Fibroblast of lung (primary cell): ENCODE data around the gene FAM50B. TPM values are rescaled to one million over a fixed set of nuclear protein-coding genes. Genes with fewer than 3 reads are reported as not detected.

ENCODE experiments used
- DNase-seq, 2 donors: peaks; one replicate each; pipeline versions ENCODE4 v3.0.0 to v3.0.0-alpha.2; 2010; ENCODE audit warnings: low read depth in 2 of 2
- H2AFZ ChIP-seq: 2 replicates; pipeline ENCODE4 v1.5.1; 2012; ENCODE audit warnings: low read length, control low read depth, inconsistent platforms
- H3K27ac ChIP-seq: 2 replicates; pipeline ENCODE4 v1.5.1; 2011; ENCODE audit warnings: low read length, control low read depth; ENCODE audit not compliant: insufficient read depth
- H3K27me3 ChIP-seq: 2 replicates; pipeline ENCODE4 v1.5.1; 2011; ENCODE audit warnings: mild to moderate bottlenecking, low read length; ENCODE audit not compliant: control insufficient read depth, insufficient read depth
- H3K36me3 ChIP-seq: 2 replicates; pipeline ENCODE4 v1.5.1; 2011; ENCODE audit warnings: low read length; ENCODE audit not compliant: control insufficient read depth, insufficient read depth
- H3K4me1 ChIP-seq: 2 replicates; pipeline ENCODE4 v1.5.1; 2011; ENCODE audit warnings: low read length; ENCODE audit not compliant: control insufficient read depth, insufficient read depth; ENCODE audit errors: extremely low read depth
- H3K4me2 ChIP-seq: 2 replicates; pipeline ENCODE4 v1.5.1; 2011; ENCODE audit warnings: low read length, control low read depth; ENCODE audit not compliant: insufficient read depth; ENCODE audit errors: extremely low read depth
- H3K4me3 ChIP-seq, 4 experiments: fragments of 200-600 bp in 1 of 4; sonication (generic) in 1 of 4; replicated peaks in 1 of 4; 2 replicates each; pipeline ENCODE4 v1.5.1; 2011 to 2016; ENCODE audit warnings: low read length in 4 of 4, low read depth in 3 of 4, mild to moderate bottlenecking in 3 of 4, control low read depth in 2 of 4, inconsistent platforms in 1 of 4, mixed read lengths in 1 of 4; ENCODE audit not compliant: insufficient read depth in 1 of 4; ENCODE audit errors: control extremely low read depth in 1 of 4
- H3K79me2 ChIP-seq: 2 replicates; pipeline ENCODE4 v1.5.1; 2012; ENCODE audit warnings: mild to moderate bottlenecking, low read length, inconsistent platforms; ENCODE audit not compliant: control insufficient read depth, insufficient read depth
- H3K9ac ChIP-seq: 2 replicates; pipeline ENCODE4 v1.5.1; 2011; ENCODE audit warnings: mild to moderate bottlenecking, low read length, control low read depth; ENCODE audit not compliant: insufficient read depth
- H3K9me3 ChIP-seq: 2 replicates; pipeline ENCODE4 v1.5.1; 2012; ENCODE audit warnings: low read depth, low read length; ENCODE audit not compliant: control insufficient read depth, insufficient read depth
- H4K20me1 ChIP-seq: 2 replicates; pipeline ENCODE4 v1.5.1; 2011; ENCODE audit warnings: low read length; ENCODE audit not compliant: control insufficient read depth, insufficient read depth; ENCODE audit errors: extremely low read depth
- CTCF ChIP-seq, 2 donors: IDR thresholded peaks in 1 of 2; conservative IDR thresholded peaks in 1 of 2; 1 replicate in 1 of 2; 2 replicates in 1 of 2; pipeline ENCODE4 v1.5.1; 2011 to 2012; ENCODE audit warnings: low read length in 2 of 2, control low read depth in 1 of 2, inconsistent platforms in 1 of 2, low read depth in 1 of 2, mild to moderate bottlenecking in 1 of 2
- EZH2 ChIP-seq: IDR thresholded peaks from 2 replicates; pipeline ENCODE4 v1.5.1; 2012; ENCODE audit warnings: low read length, control low read depth, mild to moderate bottlenecking; ENCODE audit errors: missing control alignments
- polyA plus RNA-seq, 2 donors: library from polyadenylated mRNA; depleted of rRNA in 1 of 2; stranded (reverse) in 1 of 2; unstranded in 1 of 2; fragments of >200 nt; gene quantifications; 2 replicates each; pipeline ENCODE4 v1.2.1, GENCODE V29; 2011 to 2012; ENCODE audit warnings: missing spikeins in 1 of 2
- total RNA-seq: library from RNA; depleted of rRNA; stranded (reverse); fragments of >200 nt; gene quantifications from 2 replicates; pipeline ENCODE4 v1.2.1, GENCODE V29; 2014

Gene FAM50B
- total and polyA plus RNA-seq, 2 donors (not counting 1 experiment from before 2014, with no cell fraction given): 4.2 to 15.7 TPM

- no peak overlapping the region for H2AFZ ChIP-seq
- DNase-seq: no peak
- H3K79me2 ChIP-seq: no peaks in the 10 kb centered on the region
- TF ChIP-seq EZH2 (no peak), CTCF (conservative IDR thresholded peaks at IDR 0.05 in 1 of 2, IDR thresholded peaks at IDR 0.05 in 1 of 2; ENCODE audit: low read depth in 1 of 2, low read length in 2 of 2) (no peak)
- H3K4me2 ChIP-seq: no peak overlapping the region
- H4K20me1 ChIP-seq: no peaks in the 10 kb centered on the region
- H3K9me3 ChIP-seq: no peaks in the 10 kb centered on the region
- H3K4me3 ChIP-seq: no peak overlapping the region
- no peaks in the 10 kb centered on the region for H3K36me3 ChIP-seq
- no peaks in the 10 kb centered on the region for H3K27me3 ChIP-seq
- H3K27ac ChIP-seq: no peak overlapping the region
- peaks cover 9% of the 10 kb centered on the region for H3K4me1 ChIP-seq
- H3K9ac ChIP-seq: no peak overlapping the region
Measured at GRCh38 chr6:3881711-3882421, 32.7 kb downstream of the FAM50B start.

- no peaks in the 10 kb centered on the region for H3K27me3 ChIP-seq
- DNase-seq: no peak
- no peak for TF ChIP-seq CTCF (conservative IDR thresholded peaks at IDR 0.05 in 1 of 2, IDR thresholded peaks at IDR 0.05 in 1 of 2; ENCODE audit: low read depth in 1 of 2, low read length in 2 of 2)
- TF ChIP-seq EZH2: no peak
- no peaks in the 10 kb centered on the region for H3K36me3 ChIP-seq
- H3K9me3 ChIP-seq: no peaks in the 10 kb centered on the region
- no peak overlapping the region for H3K4me3 ChIP-seq
- H4K20me1 ChIP-seq: no peaks in the 10 kb centered on the region
- no peak overlapping the region for H2AFZ ChIP-seq
- peaks cover 9% of the 10 kb centered on the region for H3K4me1 ChIP-seq
- H3K79me2 ChIP-seq: no peaks in the 10 kb centered on the region
- no peak overlapping the region for H3K27ac ChIP-seq
- no peak overlapping the region for H3K9ac ChIP-seq
- H3K4me2 ChIP-seq: no peak overlapping the region
Measured at GRCh38 chr6:3882431-3882830, 33.3 kb downstream of the FAM50B start.

- H3K4me2 ChIP-seq: no peak overlapping the region
- TF ChIP-seq CTCF (conservative IDR thresholded peaks at IDR 0.05 in 1 of 2, IDR thresholded peaks at IDR 0.05 in 1 of 2; ENCODE audit: low read depth in 1 of 2, low read length in 2 of 2) (no peak), EZH2 (no peak)
- no peaks in the 10 kb centered on the region for H4K20me1 ChIP-seq
- H3K79me2 ChIP-seq: no peaks in the 10 kb centered on the region
- no peaks in the 10 kb centered on the region for H3K9me3 ChIP-seq
- H2AFZ ChIP-seq: no peak overlapping the region
- no peaks in the 10 kb centered on the region for H3K27me3 ChIP-seq
- H3K36me3 ChIP-seq: no peaks in the 10 kb centered on the region
- no peak overlapping the region for H3K9ac ChIP-seq
- H3K4me1 ChIP-seq: peaks cover 9% of the 10 kb centered on the region
- no peak overlapping the region for H3K27ac ChIP-seq
- H3K4me3 ChIP-seq: no peak overlapping the region
- peak in 1 of 2 donors; percentile 70 for DNase-seq
Measured at GRCh38 chr6:3882866-3883265, 33.7 kb downstream of the FAM50B start.
